Measurements from ENCODE around the gene VPS13D. TPM values are rescaled to one million over a fixed set of nuclear protein-coding genes. Genes with fewer than 3 reads are reported as not detected.

Gene VPS13D
- total and polyA plus RNA-seq, 2 of the 4 experiments (the other 2 are of a cell fraction) = 9.0 to 16.3 TPM

GRCh38 chr1:12502336-12503109 lies 272.7 kb downstream of the VPS13D start:
- ATAC-seq (ENCODE audit: low read depth) (no peak), DNase-seq (no peak)
- intact Hi-C loops (cut with micrococcal nuclease) (no loop called here), dilution Hi-C loops (cut with HindIII; ENCODE audit: low sequenced_read_pairs, unreplicated experiment) (no loop called here), in situ Hi-C loops (cut with MboI; ENCODE audit: low sequenced_read_pairs) (no loop called here)
- H3K4me3 ChIP-seq (ENCODE audit: insufficient read depth, low read depth, low read length) = no peak overlapping the region
- H4K8ac ChIP-seq (ENCODE audit: low read depth in 2 of 2, low read length in 2 of 2) = no peak overlapping the region
- no peak overlapping the region for H2BK120ac ChIP-seq (ENCODE audit: low read depth, low read length)
- H2BK20ac ChIP-seq (ENCODE audit: low read depth, low read length) = no peak overlapping the region
- no peak overlapping the region for H3K4me2 ChIP-seq (ENCODE audit: low read depth, low read length)
- ChIA-PET CTCF (interaction anchor here (0.6 kb wide), 1 partner anchor 51 kb away, joined by 4 read pairs; no protein-coding TSS in a partner anchor), POLR2A (ENCODE audit: unreplicated experiment) (no interaction called here)
- no peaks in the 10 kb centered on the region for H3K9me1 ChIP-seq (ENCODE audit: insufficient read depth, low read length)
- H2BK15ac ChIP-seq (ENCODE audit: low read depth, low read length) = no peak overlapping the region
- WGBS, 2 experiments (ENCODE audit: extremely low coverage in 2 of 2, insufficient read length in 1 of 2) = 100% methylated on average over 6 of the region's 11 CpGs; no CpG with 5 or more reads in 1 of the 2 experiments
- no peak overlapping the region for H3K4ac ChIP-seq (ENCODE audit: low read depth, low read length)
- no TSS peak for BruUV-seq (replicated peaks)
- no peak overlapping the region for H2AK9ac ChIP-seq (replicated peaks; ENCODE audit: low read depth, low read length, poor library complexity)
- H3K9ac ChIP-seq (ENCODE audit: low read depth, low read length) = no peak overlapping the region
- H3K9me3 ChIP-seq (ENCODE audit: control insufficient read depth, insufficient read depth, low read length) = no peaks in the 10 kb centered on the region
- no peak overlapping the region; the same call in 1 of the 2 replicates for H2AK5ac ChIP-seq (ENCODE audit: low read depth, low read length)
- H3K36me3 ChIP-seq (ENCODE audit: control insufficient read depth, insufficient read depth, low read length) = peaks cover 9% of the 10 kb centered on the region; the same call in 1 of the 2 replicates
- H3K56ac ChIP-seq (ENCODE audit: extremely low read depth, insufficient read depth, low read length) = no peak overlapping the region
- no peak overlapping the region for H3K14ac ChIP-seq (replicated peaks; ENCODE audit: low read depth, low read length)
- peaks cover 4% of the 10 kb centered on the region for H3K4me1 ChIP-seq (ENCODE audit: control insufficient read depth, insufficient read depth, low read length)
- no peak overlapping the region for H4K5ac ChIP-seq (ENCODE audit: low read depth, low read length)
- H3K18ac ChIP-seq (ENCODE audit: low read depth, low read length) = no peak overlapping the region
- H3K79me1 ChIP-seq (ENCODE audit: low read depth in 1 of 2, low read length in 2 of 2) = no peaks in the 10 kb centered on the region
- H4K20me1 ChIP-seq (ENCODE audit: insufficient read depth, low read length) = no peaks in the 10 kb centered on the region
- no peaks in the 10 kb centered on the region for H3K27me3 ChIP-seq (ENCODE audit: control insufficient read depth, insufficient read depth, low read length)
- H3K27ac ChIP-seq (ENCODE audit: insufficient read depth, low read length) = no peak overlapping the region
- no peak overlapping the region for H4K91ac ChIP-seq (ENCODE audit: insufficient read depth, low read depth, low read length)
- no peak overlapping the region for H2BK5ac ChIP-seq (ENCODE audit: low read depth, low read length, poor library complexity, severe bottlenecking)
- no peak overlapping the region for H2AFZ ChIP-seq (replicated peaks; ENCODE audit: low read length, poor library complexity)
- no peak overlapping the region for H3K23ac ChIP-seq (ENCODE audit: low read depth, low read length)
- TF ChIP-seq MAFK (IDR thresholded peaks at IDR 0.05; ENCODE audit: low read depth, low read length) (no peak), CEBPB (IDR thresholded peaks at IDR 0.05; ENCODE audit: low read depth, low read length) (no peak), RFX5 (IDR thresholded peaks at IDR 0.05; ENCODE audit: low read depth, low read length) (no peak), CTCF (conservative IDR thresholded peaks at IDR 0.05; ENCODE audit: low read depth, low read length) (no peak), MAZ (IDR thresholded peaks at IDR 0.05; ENCODE audit: borderline replicate concordance, low read depth, low read length) (no peak), SMC3 (IDR thresholded peaks at IDR 0.05; ENCODE audit: low read depth, low read length) (no peak), USF2 (IDR thresholded peaks at IDR 0.05; ENCODE audit: low read depth, low read length) (no peak), RAD21 (IDR thresholded peaks at IDR 0.05; ENCODE audit: low read length) (no peak), POLR2A (IDR thresholded peaks at IDR 0.05; ENCODE audit: low read depth, low read length) (no peak), NFE2L2 (IDR thresholded peaks at IDR 0.05; ENCODE audit: low read depth, low read length) (no peak), MXI1 (IDR thresholded peaks at IDR 0.05; ENCODE audit: borderline replicate concordance, low read depth, low read length) (no peak), RCOR1 (IDR thresholded peaks at IDR 0.05; ENCODE audit: insufficient replicate concordance, low read length) (no peak), CHD1 (IDR thresholded peaks at IDR 0.05; ENCODE audit: low read depth, low read length) (no peak), BHLHE40 (IDR thresholded peaks at IDR 0.05; ENCODE audit: low read depth, low read length) (no peak), ELK1 (IDR thresholded peaks at IDR 0.05; ENCODE audit: borderline replicate concordance, low read depth, low read length) (no peak)
